GM21367 (cell line): Measurements from ENCODE around the gene NOL7.
A peak's percentile ranks its signal among the peaks of the same experiment; 100 is the strongest.

Experiments
- ATAC-seq: cut with Tn5 transposase; IDR thresholded peaks from one replicate; pipeline ENCODE4 v1.9.1; 2021; ENCODE audit not compliant: unreplicated experiment

NOL7 gene

DNA sequence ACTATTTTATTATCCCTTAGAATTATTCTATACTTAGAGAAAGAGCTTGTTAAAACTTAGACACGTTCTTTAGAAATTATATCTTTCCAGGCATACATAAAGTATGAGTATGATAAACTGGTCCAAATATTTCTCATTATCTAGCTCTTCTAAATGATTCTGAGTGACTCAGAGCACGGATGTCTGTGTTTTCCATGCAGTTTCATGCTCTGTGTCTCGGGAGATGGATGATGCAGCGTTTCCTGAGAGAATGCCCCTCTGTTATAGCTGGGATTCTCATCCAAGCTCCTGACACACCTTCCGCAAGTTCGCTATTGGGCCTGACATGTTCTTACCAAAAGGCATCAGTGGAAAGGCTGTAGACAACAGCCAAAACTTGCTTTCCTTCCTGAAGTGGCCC lies 21.4 kb upstream of the NOL7 start:
- no peak for ATAC-seq

- ATAC-seq, result no peak
Measured at GRCh38 chr6:13597073-13597472, 18.1 kb upstream of the NOL7 start.

DNA sequence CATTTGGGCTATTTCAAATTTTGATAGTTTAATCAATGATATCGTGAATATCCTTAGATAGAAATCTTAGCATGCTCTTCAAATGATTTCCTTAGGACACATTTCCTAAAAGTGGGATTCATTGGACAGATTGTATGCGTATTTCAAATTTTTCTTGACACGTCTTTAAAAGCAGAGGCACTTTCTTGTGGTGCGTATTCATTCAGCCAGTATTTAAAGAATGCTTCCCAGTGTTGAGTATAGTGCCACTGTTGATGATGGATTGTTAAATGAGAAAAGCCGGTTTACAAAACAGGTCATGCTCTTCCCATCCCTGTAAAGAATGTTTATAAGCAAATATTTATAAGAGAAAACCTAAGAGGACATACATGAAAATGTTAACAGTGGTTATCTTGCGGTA lies 15.1 kb upstream of the NOL7 start:
- no peak for ATAC-seq

DNA sequence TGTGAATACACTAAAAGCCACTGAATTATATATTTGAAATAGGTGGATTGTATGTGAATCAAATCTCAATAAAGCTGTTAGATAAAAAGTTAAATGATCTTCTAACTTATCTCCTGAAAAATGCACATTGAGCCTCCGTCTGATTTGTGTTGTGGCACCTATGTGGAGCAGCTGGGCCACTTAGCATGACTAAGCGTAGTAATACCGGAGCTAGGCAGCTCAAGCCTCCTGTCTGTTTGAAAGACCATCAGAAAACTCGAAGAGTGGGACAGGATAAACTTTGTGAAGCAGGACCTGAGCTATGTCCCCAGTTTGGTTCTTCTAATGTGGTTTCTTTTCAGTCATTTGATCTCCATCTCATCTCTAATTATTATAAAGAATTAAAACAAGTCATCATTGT lies 11.0 kb upstream of the NOL7 start:
- no peak for ATAC-seq

DNA sequence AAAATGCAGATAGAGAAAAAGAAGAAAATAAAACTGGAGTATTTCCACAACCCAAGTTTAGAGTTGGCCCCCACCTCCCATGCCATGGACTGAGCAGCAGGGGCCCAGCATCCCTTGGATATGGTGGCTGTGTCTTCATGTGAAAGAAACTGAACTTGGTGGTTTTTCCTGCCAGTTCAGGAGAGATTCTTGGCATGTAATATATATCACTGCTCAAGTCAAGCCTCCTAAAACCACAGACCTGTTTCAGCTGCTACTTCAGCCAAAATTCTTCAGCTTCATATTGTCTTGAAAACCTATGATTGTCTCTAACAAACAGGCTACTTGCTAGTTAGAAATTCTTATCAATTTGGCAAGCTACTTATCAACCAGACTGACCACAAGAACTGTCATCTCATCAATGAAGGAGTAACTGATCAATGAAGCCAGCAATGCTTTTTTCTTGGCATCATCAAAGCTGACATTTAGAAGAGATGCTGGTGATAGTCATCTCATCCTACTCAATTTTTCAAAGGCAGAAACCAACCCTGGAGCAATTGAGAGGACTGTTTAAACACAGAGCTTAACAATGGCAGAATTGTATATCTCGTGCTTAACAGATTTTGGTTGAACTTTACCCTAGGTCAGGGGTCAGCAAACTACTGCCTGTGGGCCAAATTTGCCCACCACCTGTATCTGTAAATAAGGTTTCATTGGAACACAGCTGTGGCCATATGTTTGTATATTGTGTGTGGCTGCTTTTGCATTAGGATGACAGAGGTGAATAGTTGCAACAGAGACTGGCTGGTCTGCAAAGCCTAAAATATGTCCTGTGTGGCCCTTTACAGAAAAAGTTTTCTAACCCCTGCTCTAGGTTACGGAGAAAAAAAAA lies 10.4 kb upstream of the NOL7 start:
- ATAC-seq, result no peak

DNA sequence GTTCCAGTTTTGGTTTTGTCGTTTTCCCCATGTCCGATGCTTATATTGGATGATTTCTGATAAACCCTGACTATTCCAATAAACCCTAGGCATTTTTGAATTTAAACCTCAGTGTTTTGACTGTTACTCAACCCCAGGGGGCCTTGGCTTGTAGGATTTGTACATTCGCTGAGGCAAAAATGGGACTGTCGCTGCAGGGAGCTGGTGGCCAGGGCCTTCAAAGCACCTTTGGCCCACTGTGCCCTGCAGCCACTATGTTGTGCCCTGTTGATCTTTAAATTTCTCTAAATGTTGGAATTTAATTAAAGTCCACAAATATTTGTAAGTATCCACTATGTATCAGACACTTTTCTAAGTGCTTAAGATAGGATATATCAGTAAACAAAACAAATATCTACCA lies 9.5 kb upstream of the NOL7 start:
- ATAC-seq, result no peak

DNA sequence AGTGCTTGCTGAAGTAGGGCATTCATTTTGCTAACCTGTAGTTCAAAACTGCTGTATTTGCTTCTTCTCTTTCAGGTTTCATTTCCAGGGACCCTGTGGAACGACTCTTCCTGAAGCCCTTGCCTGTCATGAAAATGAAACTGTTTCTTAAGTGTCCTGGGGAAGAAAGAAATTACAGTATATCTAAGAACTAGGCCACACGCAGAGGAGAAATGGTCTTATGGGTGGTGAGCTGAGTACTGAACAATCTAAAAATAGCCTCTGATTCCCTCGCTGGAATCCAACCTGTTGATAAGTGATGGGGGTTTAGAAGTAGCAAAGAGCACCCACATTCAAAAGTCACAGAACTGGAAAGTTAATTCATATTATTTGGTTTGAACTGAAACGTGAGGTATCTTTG lies 3.4 kb upstream of the NOL7 start:
- ATAC-seq, result no peak

DNA sequence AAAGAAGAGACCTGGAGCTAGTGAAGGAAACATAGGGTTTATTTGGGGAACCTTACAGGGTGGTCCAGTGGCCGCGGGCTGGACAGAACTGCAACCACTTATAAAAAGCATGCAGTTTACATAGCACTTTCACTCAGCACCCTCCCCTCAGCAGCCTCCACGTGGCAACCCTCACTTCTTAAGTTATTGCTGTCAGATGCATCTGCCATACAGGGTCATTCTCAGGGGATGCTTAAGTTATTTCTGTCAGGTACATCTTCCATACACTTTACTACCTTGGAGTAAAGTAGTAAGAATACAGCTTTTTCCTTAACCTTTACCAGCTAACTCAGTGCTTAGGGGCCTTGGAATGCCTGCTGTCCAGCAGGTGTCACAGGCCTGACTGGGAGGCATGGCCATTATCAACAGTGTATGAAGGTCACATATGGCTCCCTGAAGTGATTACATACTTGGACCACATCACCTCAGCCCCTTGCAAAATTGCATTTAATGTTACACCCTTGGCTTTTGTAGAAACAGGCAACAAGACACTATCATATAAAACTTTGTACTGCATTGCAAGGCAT lies 2.0 kb upstream of the NOL7 start:
- no peak for ATAC-seq

DNA sequence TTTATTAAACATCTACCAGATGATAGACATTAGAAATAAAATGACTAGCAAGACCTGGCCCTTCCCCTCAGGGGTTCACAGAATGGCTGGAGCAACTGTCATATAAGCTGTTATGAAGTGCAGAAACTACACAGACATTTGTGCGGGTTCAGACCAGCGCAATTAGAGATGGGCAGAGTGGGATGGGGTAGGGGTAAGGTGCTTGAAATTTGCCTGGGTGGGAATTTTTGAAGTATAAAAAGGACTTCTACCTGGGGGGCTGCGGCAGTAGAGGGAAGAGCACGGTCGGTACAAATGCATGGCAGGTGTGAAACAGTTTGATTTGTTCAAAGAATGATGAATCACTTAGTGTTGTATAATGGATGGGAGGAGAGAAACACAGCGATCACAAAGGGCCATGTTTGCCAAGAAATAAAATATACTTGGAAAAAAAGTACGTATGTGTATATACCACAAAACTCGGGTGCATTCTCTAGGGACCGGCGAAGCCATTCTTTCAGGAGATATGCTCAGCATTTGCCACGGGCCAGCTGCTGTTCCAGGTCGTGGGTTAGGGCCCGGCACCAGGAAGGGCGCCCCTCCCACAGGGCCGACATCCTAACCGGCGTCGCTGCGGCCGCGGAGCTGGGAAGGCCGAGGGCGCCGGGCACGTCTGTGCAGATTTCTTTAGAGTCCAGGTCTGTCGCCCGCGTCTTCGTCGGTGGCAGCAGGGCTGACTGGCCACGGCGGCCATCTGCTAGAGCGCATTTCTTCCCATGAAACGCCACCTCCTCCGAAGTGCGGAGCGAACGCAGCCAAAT lies 809 bp upstream of the NOL7 start:
- ATAC-seq, result peak; percentile 19

DNA sequence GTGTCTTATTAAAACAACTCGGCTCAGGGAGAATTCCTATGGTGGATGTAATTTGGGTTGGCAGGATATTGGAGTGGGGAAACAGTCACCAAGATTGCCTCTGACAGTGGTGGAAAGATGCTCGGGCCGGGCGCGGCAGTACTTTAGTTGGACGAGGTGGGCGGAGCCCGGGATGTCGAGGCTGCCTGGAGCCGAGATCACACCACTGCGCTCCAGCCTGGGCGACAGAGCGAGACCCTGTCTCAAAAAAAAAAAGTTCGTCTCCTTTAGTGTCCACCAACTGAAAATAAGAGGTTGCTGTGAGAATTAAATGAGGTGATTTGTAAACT lies 621 bp downstream of the NOL7 start:
- ATAC-seq, result no peak

DNA sequence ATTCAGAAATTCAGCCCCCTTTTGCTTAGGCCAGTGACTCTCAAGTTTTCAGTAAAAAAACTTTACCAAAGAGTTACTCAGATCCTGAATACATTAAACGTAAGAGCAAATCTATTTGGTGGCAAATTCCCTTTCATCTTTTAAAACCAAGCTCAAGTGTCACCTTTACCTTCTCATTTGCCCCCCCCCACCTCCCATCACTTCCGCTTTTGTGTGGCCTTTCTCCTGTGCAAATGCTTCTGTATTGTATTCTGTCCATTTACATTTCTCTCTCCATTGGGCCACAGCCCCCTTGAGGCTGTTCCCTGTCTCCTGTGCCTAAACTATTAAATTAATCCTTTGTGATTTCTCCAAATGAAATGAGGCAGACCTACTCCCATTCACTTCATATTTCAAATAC lies 1.9 kb downstream of the NOL7 start:
- no peak for ATAC-seq

DNA sequence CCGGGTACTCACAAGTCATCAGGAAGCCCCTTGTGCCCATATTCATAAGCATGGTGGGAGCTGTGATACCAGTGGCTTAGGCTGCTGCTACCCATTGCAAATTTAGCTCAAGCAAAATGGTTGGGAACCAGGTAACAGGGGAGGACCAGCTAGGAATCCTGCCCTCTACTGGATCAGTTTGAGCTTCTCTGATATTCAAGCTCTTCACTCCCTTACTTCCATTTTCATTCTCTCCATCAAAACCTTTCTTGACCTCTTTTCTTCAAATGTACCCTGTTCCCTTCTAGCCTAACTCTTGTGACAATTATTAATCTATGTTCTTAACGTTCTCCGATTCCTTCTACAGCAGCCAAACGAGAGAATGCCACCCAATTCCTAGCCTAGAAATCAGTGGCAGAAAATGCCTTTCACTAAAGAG lies 9.7 kb downstream of the NOL7 start:
- no peak for ATAC-seq

DNA sequence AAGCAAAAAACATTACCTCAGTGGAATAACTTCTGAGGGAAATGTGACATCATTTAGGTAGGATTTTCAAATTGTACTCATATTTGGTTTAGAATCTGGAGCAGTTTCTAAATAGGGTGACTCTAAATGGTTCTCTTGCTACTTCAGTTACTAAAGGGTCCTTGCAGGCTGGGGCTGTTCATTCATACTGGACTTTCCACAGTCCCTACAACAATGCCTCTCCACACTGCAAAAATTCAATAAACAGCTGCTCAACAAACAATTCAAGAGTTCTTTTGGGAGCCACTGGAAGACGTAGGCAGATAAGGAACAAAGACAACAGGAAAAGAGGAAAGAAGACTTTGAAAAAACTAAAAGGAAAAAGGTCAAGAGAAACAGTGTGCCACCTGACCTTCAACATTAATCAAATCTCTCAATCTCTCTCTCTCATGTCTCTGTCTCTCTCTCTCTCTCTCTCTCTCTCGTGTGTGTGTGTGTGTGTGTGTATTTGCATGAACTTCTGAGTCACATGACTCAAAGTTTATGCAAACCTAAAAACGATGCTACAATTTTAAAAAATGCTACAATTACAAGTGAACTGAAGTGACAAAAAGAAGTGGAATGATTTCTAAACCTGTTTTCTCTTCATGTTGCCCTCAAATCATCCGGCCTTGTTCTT lies 14.5 kb downstream of the NOL7 start:
- ATAC-seq, result no peak

GRCh38 chr6:13630499-13630898 lies 15.4 kb downstream of the NOL7 start:
- no peak for ATAC-seq

DNA sequence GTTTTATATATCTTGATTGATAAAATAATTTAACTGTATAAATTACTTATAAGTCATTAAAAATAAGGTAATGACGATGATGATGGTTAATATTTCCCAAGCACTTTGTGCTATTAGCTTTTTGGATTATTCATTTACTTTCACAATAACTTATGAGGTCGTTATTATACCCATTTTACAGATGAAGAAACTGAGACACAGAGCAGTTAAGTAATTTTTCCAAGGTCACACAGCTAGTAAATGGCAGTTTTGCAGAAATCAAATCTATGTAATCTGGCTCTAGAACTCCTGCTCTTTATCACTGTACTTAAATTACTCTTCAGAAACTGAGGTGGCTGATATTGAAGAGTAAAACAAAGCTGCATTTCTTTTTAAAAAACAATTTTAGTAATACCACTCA lies 18.2 kb downstream of the NOL7 start:
- ATAC-seq, result no peak

DNA sequence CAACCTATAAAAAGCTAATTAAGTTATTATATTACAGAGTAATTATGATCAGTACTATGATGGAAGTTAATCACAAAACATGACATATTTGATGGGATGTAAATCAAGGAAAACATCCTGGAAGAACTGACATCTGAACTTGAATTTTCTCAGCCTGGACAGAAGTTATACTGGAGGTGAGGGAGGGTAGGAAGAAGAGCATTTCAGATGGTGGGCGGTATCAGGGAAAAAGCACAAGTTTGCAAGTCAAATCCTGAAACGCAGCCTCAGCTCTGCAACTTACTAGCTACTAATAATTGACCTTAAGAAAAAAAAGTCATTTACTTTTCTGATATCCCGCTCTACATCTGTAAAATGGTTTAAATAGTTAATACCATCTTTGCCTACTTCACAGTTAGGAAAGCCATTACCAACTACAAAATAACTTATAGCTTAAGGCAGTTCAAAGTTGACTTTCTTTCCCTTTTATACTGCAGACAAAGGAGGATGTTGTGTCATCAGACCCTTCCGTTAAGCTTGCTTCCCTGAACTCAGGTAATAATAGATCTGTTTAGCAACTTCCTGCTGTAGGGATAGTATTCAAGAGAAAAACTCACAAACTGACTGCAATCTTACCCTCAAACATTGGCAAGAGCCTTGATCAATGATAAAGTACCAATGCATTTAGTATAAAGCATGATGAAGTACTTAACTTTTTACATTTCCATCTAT lies 21.0 kb downstream of the NOL7 start:
- ATAC-seq, result no peak

GRCh38 chr6:13638014-13638413 lies 22.9 kb downstream of the NOL7 start:
- no peak for ATAC-seq

DNA sequence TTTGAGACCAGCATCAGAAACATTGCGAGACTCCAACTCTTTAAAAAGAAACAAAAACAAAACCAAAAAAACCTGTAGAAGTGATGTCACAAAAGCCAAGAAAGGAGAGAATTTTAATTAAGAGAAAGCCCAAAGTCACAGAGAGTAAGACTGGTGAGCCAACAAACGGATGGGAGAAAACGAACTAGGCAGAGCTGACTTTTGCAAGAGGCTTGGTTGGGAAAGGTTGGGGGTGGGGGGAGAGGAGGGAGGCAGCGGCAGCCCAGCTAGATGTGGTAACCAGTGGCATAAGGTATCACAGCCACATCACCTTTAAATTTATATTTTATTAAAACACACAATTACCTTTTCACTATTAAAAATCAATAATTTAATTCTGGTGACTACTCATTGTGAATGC lies 23.5 kb downstream of the NOL7 start:
- no peak for ATAC-seq

- ATAC-seq, result no peak
Measured at GRCh38 chr6:13641315-13641714, 26.2 kb downstream of the NOL7 start.

GRCh38 chr6:13643125-13643524 lies 28.0 kb downstream of the NOL7 start:
- ATAC-seq, result no peak

- ATAC-seq, result no peak
Measured at GRCh38 chr6:13648850-13649249, 33.7 kb downstream of the NOL7 start.
